Adipose tissue (tissue), 3 donors: ENCODE measurements around the gene PKP2. TPM values are rescaled to one million over a fixed set of nuclear protein-coding genes. Genes with fewer than 3 reads are reported as not detected.

ENCODE experiments used
- H3K27ac ChIP-seq: one replicate; pipeline ENCODE4 v1.5.1; 2013; ENCODE audit warnings: low read depth, low read length
- WGBS, 3 donors: extraction: QIAGEN DNeasy Blood & Tissue Kit; methylation state at CpG; one replicate each; pipeline ENCODE4 v1.1.7; 2013; 5-methylcytosine and 5-hydroxymethylcytosine counted together
- polyA plus RNA-seq, 3 donors: library from polyadenylated mRNA; stranded (reverse); fragments of 200-250 nt; gene quantifications; one replicate each; pipeline ENCODE4 v1.2.3, GENCODE V29; 2013
- donor health status: healthy with polysubstance abuse.
- donor health status: Bipolar disorder and iron deficiency.
- donor health status: healthy.

The PKP2 gene
- polyA plus RNA-seq, 3 donors, result 2.3 to 9.4 (median 3.7) TPM

- WGBS, 3 donors, result 74 to 82% (median 79%) methylated on average over 2 of the region's 2 CpGs
- no peak overlapping the region for H3K27ac ChIP-seq
These were observed 68.0 kb downstream of the PKP2 start for GRCh38 chr12:32828552-32828951.

GRCh38 chr12:32828120-32828519 lies 68.5 kb downstream of the PKP2 start:
- 76 to 88% (median 81%) methylated on average over 1 of the region's 1 CpG for WGBS, 3 donors

GRCh38 chr12:32826807-32827412 lies 69.7 kb downstream of the PKP2 start:
- H3K27ac ChIP-seq, result no peak overlapping the region
- WGBS, 3 donors, result 66 to 80% (median 71%) methylated on average over 3 of the region's 3 CpGs

More at GRCh38 chr12:32828120-32828519, 68.5 kb downstream of the PKP2 start:
- H3K27ac ChIP-seq, result no peak overlapping the region

- WGBS, 3 donors, result 85 to 100% (median 96%) methylated on average over 1 of the region's 1 CpG
- no peak overlapping the region for H3K27ac ChIP-seq
These were observed 72.0 kb downstream of the PKP2 start for GRCh38 chr12:32824596-32824995.

GRCh38 chr12:32822344-32822743 lies 74.2 kb downstream of the PKP2 start:
- H3K27ac ChIP-seq, result no peak overlapping the region
- 44 to 86% (median 86%) methylated on average over 5 of the region's 5 CpGs for WGBS, 3 donors

- 33 to 66% (median 56%) methylated on average over 2 of the region's 2 CpGs for WGBS, 3 donors
- no peak overlapping the region for H3K27ac ChIP-seq
These were observed 74.9 kb downstream of the PKP2 start for GRCh38 chr12:32821710-32822109.

GRCh38 chr12:32821293-32821692 lies 75.3 kb downstream of the PKP2 start:
- H3K27ac ChIP-seq, result no peak overlapping the region

GRCh38 chr12:32820376-32820931 lies 76.1 kb downstream of the PKP2 start:
- WGBS, 3 donors, result 84 to 94% (median 87%) methylated on average over 2 of the region's 2 CpGs
- H3K27ac ChIP-seq, result no peak overlapping the region

More at GRCh38 chr12:32821293-32821692, 75.3 kb downstream of the PKP2 start:
- 73 to 85% (median 84%) methylated on average over 8 of the region's 8 CpGs for WGBS, 3 donors

- H3K27ac ChIP-seq, result no peak overlapping the region
These were observed 77.2 kb downstream of the PKP2 start for GRCh38 chr12:32819424-32819823.

- no peak overlapping the region for H3K27ac ChIP-seq
- WGBS, 3 donors, result 88 to 91% (median 90%) methylated on average over 7 of the region's 7 CpGs
These were observed 84.7 kb downstream of the PKP2 start for GRCh38 chr12:32811686-32812392.

GRCh38 chr12:32809846-32810245 lies 86.7 kb downstream of the PKP2 start:
- WGBS, 3 donors, result 98 to 100% (median 100%) methylated on average over 1 of the region's 1 CpG
- H3K27ac ChIP-seq, result no peak overlapping the region

GRCh38 chr12:32809196-32809595 lies 87.4 kb downstream of the PKP2 start:
- no peak overlapping the region for H3K27ac ChIP-seq

GRCh38 chr12:32804301-32804700 lies 92.3 kb downstream of the PKP2 start:
- WGBS, 3 donors, result 86 to 88% (median 87%) methylated on average over 3 of the region's 3 CpGs
- H3K27ac ChIP-seq, result no peak overlapping the region

More at GRCh38 chr12:32809196-32809595, 87.4 kb downstream of the PKP2 start:
- WGBS, 3 donors, result 0 to 58% (median 0%) methylated on average over 1 of the region's 1 CpG

GRCh38 chr12:32801269-32801980 lies 95.2 kb downstream of the PKP2 start:
- H3K27ac ChIP-seq, result no peak overlapping the region
- 84 to 89% (median 87%) methylated on average over 5 of the region's 5 CpGs for WGBS, 3 donors

- H3K27ac ChIP-seq, result no peak overlapping the region
- WGBS, 3 donors, result 62 to 82% (median 71%) methylated on average over 4 of the region's 4 CpGs
These were observed 102.3 kb downstream of the PKP2 start for GRCh38 chr12:32794281-32794680.

- 45 to 57% (median 55%) methylated on average over 2 of the region's 2 CpGs for WGBS, 3 donors
These were observed 106.7 kb downstream of the PKP2 start for GRCh38 chr12:32789916-32790315.

GRCh38 chr12:32789446-32789845 lies 107.1 kb downstream of the PKP2 start:
- H3K27ac ChIP-seq, result no peak overlapping the region

More at GRCh38 chr12:32789916-32790315, 106.7 kb downstream of the PKP2 start:
- H3K27ac ChIP-seq, result no peak overlapping the region

- H3K27ac ChIP-seq, result no peak overlapping the region
These were observed 108.2 kb downstream of the PKP2 start for GRCh38 chr12:32788405-32788804.

GRCh38 chr12:32785557-32785956 lies 111.0 kb downstream of the PKP2 start:
- WGBS, 3 donors, result 86 to 94% (median 89%) methylated on average over 5 of the region's 5 CpGs

More at GRCh38 chr12:32788405-32788804, 108.2 kb downstream of the PKP2 start:
- 74 to 93% (median 85%) methylated on average over 4 of the region's 4 CpGs for WGBS, 3 donors

More at GRCh38 chr12:32785557-32785956, 111.0 kb downstream of the PKP2 start:
- H3K27ac ChIP-seq, result no peak overlapping the region
